Pancreas (tissue), 10 donors: Measurements from ENCODE around the gene CDC42. TPM values are rescaled to one million over a fixed set of nuclear protein-coding genes. Genes with fewer than 3 reads are reported as not detected.

Experiments
- ATAC-seq, 4 donors: fragments of 200-7000 bp; cut with Tn5 transposase; one replicate each; pipeline versions ENCODE4 v1.8.0 to v1.9.1; 2020; ENCODE audit warnings: mild to moderate bottlenecking in 4 of 4, moderate library complexity in 4 of 4
- DNase-seq, 6 donors: peaks; one replicate each; pipeline ENCODE4 v3.0.0-alpha.2; 2020
- FAIRE-seq: peaks from 2 replicates; lab custom pipeline; 2012; peaks lifted over from hg19 to GRCh38; lab: Jason Lieb, UNC
- H3K27ac ChIP-seq, 4 donors: fragments of 200-600 bp; sonication (generic); 1 replicate in 3 of 4; 2 replicates in 1 of 4; pipeline versions ENCODE4 v1.5.0 to v1.8.0; 2020
- H3K27me3 ChIP-seq, 4 donors: fragments of 200-600 bp; one replicate each; pipeline ENCODE4 v1.8.0; 2021
- H3K36me3 ChIP-seq, 3 donors: fragments of 200-600 bp; sonication (generic) in 1 of 3; one replicate each; pipeline versions ENCODE4 v1.5.0 to v1.8.0; 2020 to 2021
- H3K4me1 ChIP-seq, 3 donors: fragments of 200-600 bp; one replicate each; pipeline ENCODE4 v1.8.0; 2021
- H3K4me3 ChIP-seq, 4 donors: fragments of 200-600 bp; sonication (generic) in 2 of 4; one replicate each; pipeline versions ENCODE4 v1.5.0 to v1.8.0; 2020 to 2021
- H3K9me3 ChIP-seq, 4 donors: fragments of 200-600 bp; one replicate each; pipeline ENCODE4 v1.8.0; 2021
- CTCF ChIP-seq, 4 donors: fragments of 200-600 bp; sonication (generic) in 3 of 4; IDR thresholded peaks; one replicate each; pipeline versions ENCODE4 v1.5.0 to v1.8.0; 2021; ENCODE audit warnings: antibody characterized with exemption in 4 of 4
- WGBS, 2 donors: extraction: QIAGEN DNeasy Blood & Tissue Kit; methylation state at CpG; one replicate each; pipeline ENCODE4 v1.1.7; 2013; 5-methylcytosine and 5-hydroxymethylcytosine counted together
- intact Hi-C, 3 donors: fragments of 100-400 bp; cut with DNase I; formaldehyde crosslinking; loops; one replicate each; pipeline versions ENCODE4 v1.11.1 to v1.14.2; 2022
- polyA plus RNA-seq, 2 donors: library from polyadenylated mRNA; stranded (reverse); fragments of 200-250 nt; gene quantifications; one replicate each; pipeline ENCODE4 v1.2.3, GENCODE V29; 2013
- total RNA-seq, 6 donors: library from RNA; stranded (reverse); fragmentation: NEBNext Ultra II Directional in 4 of 6; extraction: Animal tissue kit (Norgen Biotek cat#: 25700) in 4 of 6; gene quantifications; one replicate each; pipeline versions ENCODE4 v1.2.1 to v1.2.4, GENCODE V29; 2021 to 2023
- donor health status: healthy with polysubstance abuse.
- donor health status: DM: no; HTN: no; CAD: no; lungs with moderate emphysema.
- donor health status: DM: no; HTN: no; CAD: no.
- donor health status: control.
- donor health status: control.
- donor health status: Bipolar disorder and iron deficiency.
- donor health status: DM: yes; HTN: yes; CAD: no.
- donor health status: DM: no; HTN: no; CAD: no.
- donor health status: DM: no; HTN: no; CAD: no.
- donor health status: DM: yes; HTN: yes; CAD: no.

Gene CDC42
- total and polyA plus RNA-seq, 8 donors = 36.6 to 128 (median 63.4) TPM

GRCh38 chr1:22096463-22096862 lies 44.0 kb downstream of the CDC42 start:
- H3K4me1 ChIP-seq = no peaks in the 10 kb centered on the region
- no peak for TF ChIP-seq CTCF (IDR thresholded peaks at IDR 0.05)
- no peak overlapping the region for H3K4me3 ChIP-seq
- H3K27ac ChIP-seq = no peak overlapping the region
- H3K9me3 ChIP-seq = no peaks in the 10 kb centered on the region
- intact Hi-C loops = no loop called here
- 72 to 81% methylated on average over 3 of the region's 3 CpGs for WGBS, 2 donors
- FAIRE-seq = no peak
- no peaks in the 10 kb centered on the region for H3K27me3 ChIP-seq
- ATAC-seq = no peak
- DNase-seq = no peak
- H3K36me3 ChIP-seq = peaks cover 0 to 21% (median 6%) of the 10 kb centered on the region in 3 donors

- Histone ChIP-seq H3K4me1 (no peaks in the 10 kb centered on the region), H3K36me3 (peaks cover 0 to 21% (median 6%) of the 10 kb centered on the region in 3 donors), H3K27me3 (no peaks in the 10 kb centered on the region), H3K9me3 (no peaks in the 10 kb centered on the region), H3K27ac (no peak overlapping the region), H3K4me3 (no peak overlapping the region)
- intact Hi-C loops = no loop called here
- DNase-seq (no peak), ATAC-seq (no peak), FAIRE-seq (no peak)
- 93 to 95% methylated on average over 10 of the region's 10 CpGs for WGBS, 2 donors
- no peak for TF ChIP-seq CTCF (IDR thresholded peaks at IDR 0.05)
Observed at GRCh38 chr1:22098752-22099151, 46.2 kb downstream of the CDC42 start.

GRCh38 chr1:22100168-22100567 lies 47.7 kb downstream of the CDC42 start:
- ATAC-seq = no peak
- intact Hi-C loops = no loop called here
- no peak overlapping the region for H3K4me3 ChIP-seq
- no peaks in the 10 kb centered on the region for H3K9me3 ChIP-seq
- H3K27me3 ChIP-seq = no peaks in the 10 kb centered on the region
- H3K36me3 ChIP-seq = peaks cover 0 to 21% (median 6%) of the 10 kb centered on the region in 3 donors
- H3K4me1 ChIP-seq = no peaks in the 10 kb centered on the region
- no peak for DNase-seq
- TF ChIP-seq CTCF (IDR thresholded peaks at IDR 0.05) = no peak
- no peak overlapping the region for H3K27ac ChIP-seq
- FAIRE-seq = no peak
- 86 to 93% methylated on average over 3 of the region's 3 CpGs for WGBS, 2 donors

DNA sequence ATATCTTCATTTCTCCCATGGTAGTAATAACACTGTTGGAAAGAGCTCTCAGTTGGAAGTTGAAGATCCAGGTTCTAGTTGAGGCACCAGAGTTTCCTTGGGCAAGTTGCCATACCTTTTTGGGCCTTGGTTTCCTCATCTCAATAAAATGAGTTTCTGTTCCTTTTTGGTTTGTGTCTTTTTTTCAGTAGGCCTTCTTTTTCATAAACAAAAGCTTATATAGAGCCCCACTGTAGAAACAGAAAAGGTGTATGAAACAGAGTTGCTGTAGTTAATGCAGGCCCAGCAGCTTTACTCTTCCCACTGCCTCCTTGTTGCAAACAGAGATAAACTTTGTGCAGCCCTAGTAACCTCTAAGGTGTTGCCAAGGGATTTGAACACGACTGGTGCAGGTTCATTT lies 48.7 kb downstream of the CDC42 start:
- no peak for FAIRE-seq
- WGBS, 2 donors = 19 to 33% methylated on average over 1 of the region's 1 CpG
- no peak for ATAC-seq
- TF ChIP-seq CTCF (IDR thresholded peaks at IDR 0.05) = no peak
- no peak for DNase-seq
- Histone ChIP-seq H3K4me1 (no peaks in the 10 kb centered on the region), H3K27me3 (no peaks in the 10 kb centered on the region), H3K36me3 (peaks cover 0 to 20% (median 6%) of the 10 kb centered on the region in 3 donors), H3K27ac (no peak overlapping the region), H3K9me3 (no peaks in the 10 kb centered on the region), H3K4me3 (no peak overlapping the region)
- intact Hi-C loops = no loop called here

DNA sequence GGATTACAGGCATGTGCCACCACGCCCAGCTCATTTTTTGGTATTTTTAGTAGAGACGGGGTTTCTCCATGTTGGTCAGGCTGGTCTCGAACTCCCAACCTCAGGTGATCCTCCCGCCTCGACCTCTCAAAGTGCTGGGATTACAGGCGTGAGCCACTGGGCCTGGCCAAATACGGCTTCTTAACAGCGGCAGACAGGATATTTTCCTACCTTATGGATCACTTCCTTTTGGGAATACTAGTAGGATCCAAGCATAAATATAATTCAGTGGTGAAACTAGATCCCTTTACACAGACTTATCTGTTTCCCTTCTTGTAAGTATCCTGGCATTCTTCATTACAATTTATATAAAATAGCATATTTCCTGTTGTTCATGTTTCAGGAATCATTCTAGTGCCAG lies 49.5 kb downstream of the CDC42 start:
- WGBS, 2 donors = 92 to 95% methylated on average over 8 of the region's 8 CpGs
- intact Hi-C loops = no loop called here
- no peak for FAIRE-seq

More for the DNA sequence above, 49.5 kb downstream of the CDC42 start:
- Histone ChIP-seq H3K27me3 (no peaks in the 10 kb centered on the region), H3K36me3 (peaks cover 0 to 12% (median 6%) of the 10 kb centered on the region in 3 donors), H3K27ac (no peak overlapping the region), H3K4me3 (no peak overlapping the region), H3K4me1 (no peaks in the 10 kb centered on the region), H3K9me3 (no peaks in the 10 kb centered on the region)
- TF ChIP-seq CTCF (IDR thresholded peaks at IDR 0.05) = no peak
- DNase-seq (no peak), ATAC-seq (no peak)
